Measurements from ENCODE around the gene SH3GL3.

SH3GL3 gene

DNA sequence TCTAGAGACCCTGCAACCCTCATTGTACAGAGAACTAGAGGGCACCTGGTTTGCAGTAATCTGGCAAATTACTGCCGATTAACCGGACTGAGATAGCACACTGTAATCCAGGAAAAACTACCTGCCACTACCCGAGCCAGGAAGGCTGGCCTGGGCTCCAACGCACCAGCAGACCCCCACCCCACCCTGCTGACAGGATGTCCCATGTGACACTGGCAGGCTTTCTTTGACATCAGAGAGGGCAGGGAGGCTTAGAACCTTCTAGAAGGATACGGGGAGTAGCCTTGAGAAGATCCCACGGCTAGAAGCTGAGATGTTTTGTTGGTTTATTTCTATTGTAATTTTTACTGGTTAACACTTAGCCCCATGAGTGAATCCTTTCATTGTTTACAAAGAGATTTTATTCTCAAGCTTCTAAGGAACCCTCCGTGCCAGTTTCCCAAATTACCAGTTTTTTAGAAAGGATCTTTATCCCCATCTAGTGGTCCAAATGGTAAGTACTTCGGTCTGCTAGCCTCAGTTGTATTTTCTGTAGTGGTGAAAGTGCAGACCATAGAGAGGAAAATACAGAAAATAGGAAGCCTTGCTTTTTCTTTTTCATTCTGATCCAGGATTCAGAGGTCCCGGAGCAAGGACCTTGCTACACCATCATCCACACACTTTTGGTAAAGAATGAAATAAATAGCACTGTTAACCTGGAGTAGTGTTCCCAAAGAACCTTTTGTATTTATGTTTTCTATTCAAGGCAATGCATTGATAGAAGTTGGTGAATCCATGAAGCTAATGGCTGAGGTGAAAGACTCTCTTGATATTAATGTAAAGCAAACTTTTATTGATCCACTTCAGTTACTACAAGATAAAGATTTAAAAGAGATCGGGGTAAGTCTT lies 124.9 kb downstream of the SH3GL3 start:
- DNase-seq: no peak

DNA sequence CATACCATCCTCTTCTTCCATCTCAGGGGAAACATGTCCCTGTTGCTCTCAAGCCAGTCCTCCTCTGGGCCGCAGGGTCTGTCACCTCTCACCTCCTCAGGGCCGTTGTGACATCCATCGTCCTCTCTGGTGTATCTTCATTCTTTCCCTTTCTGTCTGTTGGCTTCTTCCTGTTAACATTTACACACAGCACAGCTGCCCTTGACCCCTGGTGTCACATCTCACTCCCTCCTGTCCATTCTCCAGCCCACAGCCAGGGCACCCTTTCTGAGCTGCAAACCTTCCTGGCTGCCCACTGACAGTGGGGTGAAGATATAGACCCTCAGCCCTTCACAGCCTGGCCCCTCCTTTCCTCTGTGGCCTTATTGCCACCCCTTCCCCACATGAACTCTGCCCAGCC lies 127.2 kb downstream of the SH3GL3 start:
- no peak for DNase-seq

- DNase-seq: no peak
Measured at GRCh38 chr15:83578691-83579090, 131.6 kb downstream of the SH3GL3 start.

GRCh38 chr15:83581381-83581780 lies 134.2 kb downstream of the SH3GL3 start:
- no peak for DNase-seq

DNA sequence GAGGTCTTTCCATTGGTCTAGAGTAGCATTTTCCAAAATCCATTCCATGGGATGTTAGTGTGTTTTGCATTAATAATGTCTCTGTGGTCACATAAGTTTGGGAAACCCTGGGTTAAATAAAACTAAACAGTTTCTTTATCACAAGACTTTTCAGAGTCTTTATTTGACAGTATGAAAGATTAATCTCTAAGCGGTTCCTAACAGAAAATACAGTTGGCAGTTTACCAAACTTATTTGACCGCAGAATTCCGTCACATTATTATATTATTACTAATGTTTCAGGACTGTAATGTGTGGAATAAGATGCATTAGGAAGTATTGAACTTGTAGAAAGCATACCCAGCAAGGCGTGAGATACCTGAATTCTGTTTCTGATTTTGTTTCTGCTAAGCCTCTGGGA lies 135.2 kb downstream of the SH3GL3 start:
- no peak for DNase-seq

- no peak for DNase-seq
Measured at GRCh38 chr15:83585601-83586335, 138.6 kb downstream of the SH3GL3 start.

DNA sequence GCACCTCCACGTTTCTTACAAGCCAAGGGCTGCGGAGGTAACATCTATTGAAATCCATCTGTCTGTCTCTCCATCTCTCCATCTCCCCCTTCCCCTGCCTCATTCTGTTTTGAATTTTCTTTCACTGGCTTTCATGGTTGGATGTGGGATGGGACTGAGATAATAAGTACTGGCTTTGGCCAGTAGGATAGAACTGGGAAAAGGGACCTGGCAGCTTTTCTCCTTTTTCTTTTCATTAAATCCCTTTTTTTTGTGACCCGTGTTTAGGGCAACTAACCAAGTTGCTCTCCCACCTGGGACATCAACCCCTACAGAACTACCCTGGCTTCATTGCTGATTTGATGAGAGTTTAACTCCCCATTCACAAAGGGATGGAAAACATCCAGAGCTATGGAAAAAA lies 139.9 kb downstream of the SH3GL3 start:
- DNase-seq: no peak

- DNase-seq: no peak
Measured at GRCh38 chr15:83588441-83588840, 141.3 kb downstream of the SH3GL3 start.

DNA sequence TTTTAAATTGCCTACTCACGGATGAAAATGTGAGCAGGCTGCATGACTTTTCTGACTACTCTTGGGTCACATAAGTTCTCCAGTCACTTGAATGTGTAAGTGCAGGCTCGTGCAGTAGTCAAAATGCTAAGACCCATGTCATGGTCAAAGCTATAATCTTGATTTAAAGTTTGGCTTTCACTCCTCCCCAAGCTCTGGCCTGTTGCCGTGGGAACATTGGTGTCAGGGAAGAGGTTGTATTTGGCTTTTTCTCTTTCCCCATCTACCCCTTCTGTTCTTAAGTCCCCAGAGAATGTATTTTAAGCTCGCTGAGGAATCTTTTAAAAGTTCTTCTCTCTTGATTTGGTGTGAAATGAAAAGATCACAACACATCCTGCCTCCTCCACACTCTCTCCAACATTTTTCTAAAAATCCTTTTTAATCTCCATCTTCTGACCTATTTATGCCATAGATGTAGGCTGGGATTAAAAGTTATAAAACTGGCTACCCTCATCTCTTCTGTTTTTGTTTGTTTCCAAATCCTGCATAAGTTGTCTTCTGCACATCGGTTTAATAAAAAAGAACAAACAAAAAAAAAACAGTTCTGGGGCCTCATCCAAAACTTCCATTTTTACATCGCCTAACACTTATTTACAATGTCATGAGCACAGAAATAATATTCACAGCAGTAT lies 145.4 kb downstream of the SH3GL3 start:
- DNase-seq: no peak

GRCh38 chr15:83595191-83595590 lies 148.1 kb downstream of the SH3GL3 start:
- DNase-seq: no peak

DNA sequence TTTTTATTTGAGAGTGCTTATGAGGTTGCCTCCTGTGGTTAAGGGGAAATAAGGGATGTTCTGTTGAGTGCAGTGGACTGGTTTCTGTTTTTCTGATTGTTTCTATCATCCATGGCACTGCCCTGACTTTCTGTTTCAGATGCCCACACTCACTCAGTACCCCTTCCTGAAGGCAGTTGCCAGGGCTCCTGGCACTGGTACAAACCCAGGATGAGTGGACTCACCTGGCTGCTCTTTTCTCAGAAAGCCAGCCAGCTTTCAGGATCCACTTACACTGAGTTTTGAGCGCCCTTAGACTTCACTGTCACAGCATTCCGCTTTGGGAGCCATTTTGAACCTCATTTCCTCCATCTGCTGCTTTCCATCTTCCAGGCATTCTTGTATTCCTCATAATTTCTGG lies 150.9 kb downstream of the SH3GL3 start:
- DNase-seq: no peak

DNA sequence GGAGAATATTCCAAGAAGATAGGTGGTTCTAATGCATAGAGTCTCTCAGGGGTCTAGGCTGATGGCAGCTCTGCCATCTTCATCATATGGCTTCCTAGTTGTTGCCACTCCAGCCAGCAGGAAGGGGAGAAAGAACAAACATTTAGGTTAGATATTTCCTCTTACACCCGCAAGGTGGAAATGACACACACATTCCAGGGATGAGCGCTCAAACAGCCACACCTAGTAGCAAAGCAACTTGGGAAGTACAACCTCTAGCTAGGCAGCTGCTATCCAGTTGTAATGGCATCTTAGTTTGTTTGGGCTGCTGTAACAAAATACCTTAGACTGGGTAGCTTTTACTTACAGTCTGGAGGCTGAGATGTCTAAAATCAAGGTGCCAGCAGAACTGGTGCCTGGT lies 154.9 kb downstream of the SH3GL3 start:
- DNase-seq: no peak

GRCh38 chr15:83604549-83604948 lies 157.4 kb downstream of the SH3GL3 start:
- no peak for DNase-seq

DNA sequence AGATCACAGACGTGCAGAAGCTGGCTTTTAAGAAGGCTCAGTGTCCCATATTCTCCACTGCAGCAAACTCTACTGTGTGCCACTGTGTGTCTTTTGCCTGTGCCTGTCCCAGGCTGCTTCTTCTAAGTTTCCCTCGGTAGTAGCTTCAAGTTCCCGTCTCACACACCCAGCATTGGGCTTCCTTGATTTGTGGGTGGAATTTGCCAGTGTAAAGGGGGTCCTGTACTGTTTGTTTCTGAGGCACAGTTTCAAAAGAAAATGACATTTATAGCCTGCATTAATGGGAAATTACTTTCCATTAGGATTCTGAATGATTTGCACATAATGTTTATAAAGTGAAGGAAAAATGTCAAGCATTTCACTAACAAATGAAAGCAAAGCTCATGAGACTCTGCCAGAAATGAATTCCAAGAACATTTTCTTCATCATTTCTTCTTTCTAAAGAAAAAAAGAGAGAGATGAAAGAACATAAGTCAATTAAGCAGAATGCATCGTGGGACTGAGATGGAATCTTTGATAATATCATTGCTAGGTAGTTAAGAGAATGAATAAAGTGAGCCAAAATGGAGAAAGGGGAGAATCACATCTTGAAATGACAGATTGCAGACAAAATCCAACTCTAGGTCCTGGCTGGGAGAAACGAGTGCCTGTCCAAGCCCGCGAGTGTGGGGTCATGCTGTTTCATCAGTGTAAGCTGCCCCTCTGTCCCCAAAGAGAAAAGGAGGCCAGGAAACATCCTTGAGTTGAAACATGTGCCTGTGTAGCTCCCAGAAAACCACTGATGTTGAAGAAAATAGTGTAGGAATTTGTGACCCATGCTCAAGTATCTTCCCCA lies 158.2 kb downstream of the SH3GL3 start:
- DNase-seq: no peak

GRCh38 chr15:83610132-83610531 lies 163.0 kb downstream of the SH3GL3 start:
- no peak for DNase-seq

DNA sequence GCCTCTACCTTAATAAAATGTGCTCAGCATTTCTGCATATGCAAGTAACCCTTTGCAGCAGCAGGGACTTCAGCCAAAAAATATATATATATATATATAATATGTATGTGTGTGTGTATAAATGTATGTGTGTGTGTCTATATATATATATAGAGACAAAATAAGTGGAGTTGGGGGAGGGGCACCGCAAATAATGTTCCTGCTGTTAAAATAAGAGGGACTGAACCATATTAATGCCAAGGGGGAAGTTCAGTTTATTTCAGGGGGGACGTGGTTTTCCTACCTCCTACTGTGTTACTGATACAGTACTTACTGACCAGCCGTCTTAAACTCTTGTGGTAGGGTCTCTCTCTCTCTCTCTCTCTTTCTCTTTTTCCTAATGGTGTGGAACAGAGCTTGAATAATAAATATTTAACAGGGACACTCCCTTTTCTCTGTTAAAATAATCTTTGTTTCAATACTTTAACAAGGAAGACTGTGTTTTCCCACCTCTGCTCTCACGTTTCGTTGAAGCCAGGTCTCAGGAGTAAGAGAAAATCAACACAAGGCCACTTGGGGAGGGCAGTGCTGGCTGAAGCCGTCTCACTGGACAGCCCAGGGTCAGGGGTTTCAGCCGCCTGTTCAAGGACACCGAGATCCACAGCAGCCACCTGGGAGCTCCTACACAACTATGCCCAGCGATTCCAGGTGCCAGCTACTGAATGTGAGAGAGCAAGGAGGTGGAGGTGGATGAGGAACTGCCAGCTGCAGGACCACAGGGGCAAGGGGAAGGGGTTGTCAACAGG lies 164.0 kb downstream of the SH3GL3 start:
- no peak for DNase-seq

DNA sequence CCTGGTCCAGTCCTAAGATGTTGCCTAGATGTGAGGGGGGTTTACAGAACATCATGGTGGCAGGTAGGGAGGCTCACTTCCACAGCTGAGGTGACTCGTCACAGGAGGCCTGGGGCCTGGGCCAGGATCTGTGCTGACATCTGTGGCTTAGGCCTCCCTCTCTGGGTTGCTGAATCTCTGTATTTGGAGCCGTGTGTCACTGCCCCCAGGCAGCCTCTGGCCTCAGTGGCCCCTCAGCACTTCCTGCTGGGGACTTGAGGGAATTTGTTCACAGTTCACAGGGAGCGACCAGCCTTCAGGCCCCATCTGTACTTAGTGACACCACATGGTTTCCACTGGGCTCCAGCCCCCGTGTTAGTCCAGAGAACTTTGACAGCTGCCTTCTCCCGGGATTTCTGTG lies 165.1 kb downstream of the SH3GL3 start:
- DNase-seq: no peak

GRCh38 chr15:83612898-83613635 lies 165.9 kb downstream of the SH3GL3 start:
- no peak for DNase-seq

- no peak for DNase-seq
Measured at GRCh38 chr15:83613714-83614113, 166.6 kb downstream of the SH3GL3 start.

DNA sequence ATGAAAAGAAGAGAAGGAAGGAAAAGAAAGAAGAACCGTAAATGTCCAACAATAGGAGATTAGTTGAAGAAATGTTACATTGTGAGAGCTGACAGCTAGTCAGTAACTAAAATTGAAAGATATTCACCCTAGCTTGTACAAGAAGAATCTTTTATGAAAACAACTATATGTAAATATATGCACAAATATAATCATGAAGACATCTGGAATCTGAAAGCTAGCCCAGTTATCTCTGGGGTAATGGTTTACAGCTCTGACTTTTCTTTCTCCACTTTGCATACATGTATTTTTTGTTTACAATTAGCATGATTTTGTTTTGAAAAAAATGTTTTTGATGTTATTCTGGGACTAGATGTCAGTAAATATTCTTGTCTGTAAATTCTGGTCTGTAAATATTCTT lies 169.7 kb downstream of the SH3GL3 start:
- DNase-seq: no peak

DNA sequence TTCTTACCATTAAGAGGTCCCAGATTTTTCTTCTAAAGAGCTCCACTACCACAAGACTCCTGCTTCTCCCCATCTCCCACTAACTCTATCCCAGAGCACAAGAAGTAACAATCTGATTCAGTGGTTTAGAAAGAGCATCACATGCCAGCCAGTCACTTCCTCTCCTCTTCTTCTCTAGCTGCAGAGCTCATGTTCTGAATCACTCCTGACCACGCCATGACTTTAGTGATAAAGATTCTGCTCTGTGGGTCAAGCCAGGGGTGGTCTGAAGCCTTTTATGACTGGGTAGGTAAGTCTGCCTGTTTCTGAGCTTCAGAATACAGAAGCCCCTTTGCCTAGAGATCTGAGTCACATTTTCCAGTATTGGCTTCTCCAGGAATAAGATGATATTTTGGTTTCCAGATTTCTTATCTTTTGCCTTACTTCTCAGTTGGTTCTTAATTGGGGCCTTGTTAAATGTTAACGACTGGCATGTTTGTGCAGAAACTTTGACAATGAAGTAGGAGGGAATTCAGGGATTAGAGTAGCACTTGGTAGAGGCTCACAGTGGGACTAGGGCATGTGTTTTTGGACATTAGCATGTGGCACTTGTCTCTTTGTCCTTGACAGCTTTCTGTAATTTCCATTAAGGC lies 179.1 kb downstream of the SH3GL3 start:
- DNase-seq: no peak
